ENCODE measurements around the gene CLIC6. TPM values are rescaled to one million over a fixed set of nuclear protein-coding genes. Genes with fewer than 3 reads are reported as not detected.

The CLIC6 gene
- total RNA-seq, 1 donor = 0.18 TPM

- no peak for TF ChIP-seq CTCF (IDR thresholded peaks at IDR 0.05; ENCODE audit: insufficient read depth, low read length)
- DNase-seq (ENCODE audit: low read depth) = peak; percentile 12
- no peak overlapping the region for H3K4me3 ChIP-seq (ENCODE audit: low read depth, low read length)
These were observed 68.3 kb downstream of the CLIC6 start for GRCh38 chr21:34737115-34737514.

- no peak for TF ChIP-seq CTCF (IDR thresholded peaks at IDR 0.05; ENCODE audit: insufficient read depth, low read length)
- no peak for DNase-seq (ENCODE audit: low read depth)
- no peak overlapping the region for H3K4me3 ChIP-seq (ENCODE audit: low read depth, low read length)
These were observed 71.4 kb downstream of the CLIC6 start for GRCh38 chr21:34740198-34740597.

- H3K4me3 ChIP-seq (ENCODE audit: low read depth, low read length) = no peak overlapping the region
- no peak for TF ChIP-seq CTCF (IDR thresholded peaks at IDR 0.05; ENCODE audit: insufficient read depth, low read length)
These were observed 74.5 kb downstream of the CLIC6 start for GRCh38 chr21:34743285-34743684.

GRCh38 chr21:34743831-34744230, 75.0 kb downstream of the CLIC6 start:
- peak; percentile 93 for DNase-seq (ENCODE audit: low read depth)
- TF ChIP-seq CTCF (IDR thresholded peaks at IDR 0.05; ENCODE audit: insufficient read depth, low read length) = no peak
- H3K4me3 ChIP-seq (ENCODE audit: low read depth, low read length) = no peak overlapping the region

More at GRCh38 chr21:34743285-34743684, 74.5 kb downstream of the CLIC6 start:
- DNase-seq (ENCODE audit: low read depth) = no peak

GRCh38 chr21:34744801-34745200, 76.0 kb downstream of the CLIC6 start:
- no peak for TF ChIP-seq CTCF (IDR thresholded peaks at IDR 0.05; ENCODE audit: insufficient read depth, low read length)
- H3K4me3 ChIP-seq (ENCODE audit: low read depth, low read length) = no peak overlapping the region
- no peak for DNase-seq (ENCODE audit: low read depth)

GRCh38 chr21:34745557-34746255, 76.9 kb downstream of the CLIC6 start:
- peak overlapping the region; percentile 53 for H3K4me3 ChIP-seq (ENCODE audit: low read depth, low read length)
- DNase-seq (ENCODE audit: low read depth) = peak; percentile 91
- peak; percentile 85 for TF ChIP-seq CTCF (IDR thresholded peaks at IDR 0.05; ENCODE audit: insufficient read depth, low read length)

GRCh38 chr21:34748862-34749261, 80.1 kb downstream of the CLIC6 start:
- no peak for DNase-seq (ENCODE audit: low read depth)
- no peak for TF ChIP-seq CTCF (IDR thresholded peaks at IDR 0.05; ENCODE audit: insufficient read depth, low read length)
- no peak overlapping the region for H3K4me3 ChIP-seq (ENCODE audit: low read depth, low read length)
